Breast epithelium (tissue), 3 donors: ENCODE data around the gene CLPSL2. TPM values are rescaled to one million over a fixed set of nuclear protein-coding genes. Genes with fewer than 3 reads are reported as not detected.

ENCODE experiments used
- total RNA-seq, 3 donors: library from RNA; depleted of rRNA; stranded (reverse); fragments of >200 nt; gene quantifications; one replicate each; pipeline ENCODE4 v1.1.0, GENCODE V29; 2016

CLPSL2 gene
- total RNA-seq, 3 donors from 2014 or later, result 2.3 TPM; not detected in 2

Other genes with a start within 250 kb of the CLPSL2 start
- 100 to 1,000 TPM; 167 to 970 (median 266) TPM for gene FKBP5, start 87.7 kb upstream of the CLPSL2 start, total RNA-seq
- gene ARMC12, start 39.6 kb upstream of the CLPSL2 start, total RNA-seq, result 1 to 10 TPM in 1 of 3 donors, under 1 TPM in 2; 0.29 to 1.4 (median 0.33) TPM
- gene CLPSL1, start 4.4 kb downstream of the CLPSL2 start, total RNA-seq, result 1 to 10 TPM in 1 of 3 donors, not detected in 2; 1.3 TPM
- gene CLPS, start 20.7 kb downstream of the CLPSL2 start, total RNA-seq, result not detected
- gene LHFPL5, start 28.8 kb downstream of the CLPSL2 start, total RNA-seq, result not detected
- 10 to 100 TPM; 29.1 to 77.7 (median 61.3) TPM for gene SRPK1, start 144.5 kb downstream of the CLPSL2 start, total RNA-seq
- gene SLC26A8, start 248.0 kb downstream of the CLPSL2 start, total RNA-seq, result under 1 TPM in 2 of 3 donors, not detected in 1; 0.29 to 0.48 TPM